ENCODE measurements around the gene RBM33.

The RBM33 gene

DNA sequence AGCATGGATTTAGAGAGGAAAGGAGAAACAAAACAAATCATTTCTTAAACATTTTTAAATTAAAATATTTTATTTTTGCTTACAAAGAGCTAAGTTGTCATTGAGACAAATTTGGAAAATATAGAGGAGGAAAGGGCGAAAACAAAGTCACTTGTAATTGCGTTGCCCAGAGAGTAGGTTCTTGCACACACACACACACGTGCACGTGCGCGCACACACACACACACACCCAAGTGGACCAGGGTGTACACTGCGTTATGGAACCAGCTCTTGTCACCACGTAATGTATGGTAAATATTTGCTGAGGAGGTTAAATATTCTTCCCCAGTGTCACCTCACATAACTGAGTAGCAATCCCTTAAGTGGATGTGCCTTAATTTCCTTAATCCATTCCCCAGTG lies 146.2 kb downstream of the RBM33 start:
- no peak for DNase-seq (ENCODE audit: extremely low read depth, low read depth)
- TF ChIP-seq, protein P1, sequence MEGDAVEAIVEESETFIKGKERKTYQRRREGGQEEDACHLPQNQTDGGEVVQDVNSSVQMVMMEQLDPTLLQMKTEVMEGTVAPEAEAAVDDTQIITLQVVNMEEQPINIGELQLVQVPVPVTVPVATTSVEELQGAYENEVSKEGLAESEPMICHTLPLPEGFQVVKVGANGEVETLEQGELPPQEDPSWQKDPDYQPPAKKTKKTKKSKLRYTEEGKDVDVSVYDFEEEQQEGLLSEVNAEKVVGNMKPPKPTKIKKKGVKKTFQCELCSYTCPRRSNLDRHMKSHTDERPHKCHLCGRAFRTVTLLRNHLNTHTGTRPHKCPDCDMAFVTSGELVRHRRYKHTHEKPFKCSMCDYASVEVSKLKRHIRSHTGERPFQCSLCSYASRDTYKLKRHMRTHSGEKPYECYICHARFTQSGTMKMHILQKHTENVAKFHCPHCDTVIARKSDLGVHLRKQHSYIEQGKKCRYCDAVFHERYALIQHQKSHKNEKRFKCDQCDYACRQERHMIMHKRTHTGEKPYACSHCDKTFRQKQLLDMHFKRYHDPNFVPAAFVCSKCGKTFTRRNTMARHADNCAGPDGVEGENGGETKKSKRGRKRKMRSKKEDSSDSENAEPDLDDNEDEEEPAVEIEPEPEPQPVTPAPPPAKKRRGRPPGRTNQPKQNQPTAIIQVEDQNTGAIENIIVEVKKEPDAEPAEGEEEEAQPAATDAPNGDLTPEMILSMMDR (IDR thresholded peaks at IDR 0.05; ENCODE audit: low read depth, low read length) = no peak

DNA sequence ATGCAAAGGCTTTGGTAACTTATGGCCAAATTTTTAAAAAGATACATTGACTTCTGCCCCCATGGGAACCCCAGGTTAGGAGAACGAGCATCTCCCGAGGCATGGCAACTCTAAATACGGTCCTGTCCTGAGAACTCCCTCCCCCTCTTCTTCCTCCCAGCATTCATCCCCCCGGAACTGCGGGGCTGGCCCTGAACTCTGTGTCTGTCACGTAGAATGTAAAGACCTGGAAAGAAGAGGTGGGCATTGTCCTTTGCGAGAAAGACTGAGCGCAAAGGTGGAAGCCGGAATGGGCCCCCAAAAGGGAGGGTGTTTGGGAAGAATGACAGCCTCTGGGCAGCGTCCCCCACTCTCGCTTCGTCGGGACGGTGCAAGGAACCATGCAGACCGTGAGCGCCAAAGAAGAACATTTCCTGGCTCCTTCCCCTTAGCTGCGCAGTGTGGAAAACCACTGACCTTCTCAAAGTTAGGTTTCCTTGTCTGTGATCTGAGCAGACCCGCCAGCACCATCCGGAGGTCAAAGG lies 146.8 kb downstream of the RBM33 start:
- DNase-seq (ENCODE audit: extremely low read depth, low read depth) = no peak
- TF ChIP-seq, protein P1 (IDR thresholded peaks at IDR 0.05; ENCODE audit: low read depth, low read length) = no peak

DNA sequence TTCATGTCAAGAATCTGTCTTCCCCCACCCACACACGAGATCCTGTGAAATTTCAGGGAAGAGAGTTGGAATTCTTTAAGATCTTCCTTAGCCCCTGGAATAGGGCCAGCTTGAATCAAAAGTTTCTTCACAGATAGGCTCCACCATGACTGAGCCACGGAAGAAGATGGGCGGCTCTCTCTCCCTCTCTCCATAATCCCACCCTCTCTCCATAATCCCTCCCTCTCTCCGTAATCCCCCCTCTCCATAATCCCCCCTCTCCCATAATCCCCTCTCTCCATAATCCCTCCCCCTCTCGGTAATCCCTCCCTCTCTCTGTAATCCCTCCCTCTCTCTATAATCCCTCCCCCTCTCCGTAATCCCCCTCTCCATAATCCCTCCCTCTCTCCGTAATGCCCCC lies 147.4 kb downstream of the RBM33 start:
- no peak for DNase-seq (ENCODE audit: extremely low read depth, low read depth)
- TF ChIP-seq, protein P1 (IDR thresholded peaks at IDR 0.05; ENCODE audit: low read depth, low read length) = no peak

DNA sequence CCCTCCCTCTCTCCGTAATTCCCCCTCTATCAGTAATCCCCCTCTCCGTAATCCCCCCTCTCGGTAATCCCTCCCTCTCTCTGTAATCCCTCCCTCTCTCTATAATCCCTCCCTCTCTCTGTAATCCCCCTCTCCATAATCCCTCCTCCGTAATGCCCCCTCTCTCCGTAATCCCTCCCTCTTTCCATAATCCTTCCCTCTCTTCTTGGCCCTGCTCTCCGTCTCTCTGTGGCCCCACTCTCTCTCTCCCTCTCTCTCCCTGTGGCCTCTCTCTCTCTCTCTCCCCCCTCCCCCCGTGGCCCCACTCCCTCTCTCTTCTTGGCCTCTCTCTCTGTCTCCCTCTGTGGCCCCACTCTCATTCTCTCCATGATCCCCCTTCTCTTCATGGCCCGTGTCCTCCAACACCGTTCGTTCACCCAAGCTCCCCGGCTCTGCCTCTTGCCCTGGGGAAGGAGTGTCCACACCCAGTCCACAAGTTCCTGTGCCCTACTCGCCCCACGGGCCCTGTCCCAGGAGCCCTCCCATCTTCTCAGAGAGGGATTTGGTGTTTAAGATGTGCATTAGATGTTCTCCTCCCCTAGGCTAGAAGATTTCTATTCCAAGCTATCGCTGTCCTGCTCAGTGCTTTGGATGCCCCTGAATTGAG lies 148.0 kb downstream of the RBM33 start:
- TF ChIP-seq, protein P1 (IDR thresholded peaks at IDR 0.05; ENCODE audit: low read depth, low read length) = no peak
- no peak for DNase-seq (ENCODE audit: extremely low read depth, low read depth)

DNA sequence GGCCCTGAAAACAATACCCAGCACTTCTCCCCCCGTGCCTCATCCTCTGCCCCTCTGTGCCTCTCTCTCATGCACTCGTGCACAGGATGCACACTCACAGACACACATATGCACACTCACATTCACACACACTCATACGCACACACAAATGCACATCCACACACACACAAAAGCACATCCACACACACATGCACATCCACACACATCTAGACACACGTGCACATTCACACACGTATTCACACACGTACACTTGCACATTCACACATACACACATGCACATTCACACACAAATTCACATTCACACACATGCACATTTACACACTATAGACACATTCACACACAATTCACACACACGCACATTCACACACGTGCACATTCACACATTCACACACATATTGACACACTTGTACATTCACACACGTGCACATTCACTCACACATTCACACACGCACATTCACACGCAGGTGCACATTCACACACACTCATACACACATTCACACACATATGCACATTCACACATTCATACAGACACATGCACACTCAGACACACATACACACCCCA lies 148.6 kb downstream of the RBM33 start:
- DNase-seq (ENCODE audit: extremely low read depth, low read depth) = no peak

DNA sequence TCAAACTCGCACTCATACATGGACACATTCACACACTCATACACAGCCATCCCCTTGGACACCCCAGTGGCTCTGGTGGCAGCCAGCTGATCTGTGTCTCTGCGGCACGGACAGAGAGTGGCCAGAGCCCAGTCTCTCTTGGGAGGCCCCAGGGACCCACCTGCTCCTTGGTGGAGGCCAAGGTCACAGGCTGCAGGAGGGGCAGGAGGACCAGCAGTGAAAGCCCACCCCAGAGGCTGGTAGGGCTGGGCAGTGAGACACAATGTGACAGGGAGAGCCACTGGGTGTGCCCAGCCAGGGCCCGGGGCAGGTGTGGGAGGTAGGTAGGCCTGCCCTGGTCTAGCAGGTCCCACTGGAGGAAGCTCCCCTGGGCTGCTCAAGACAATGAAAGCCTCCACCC lies 149.3 kb downstream of the RBM33 start:
- no peak for DNase-seq (ENCODE audit: extremely low read depth, low read depth)
- TF ChIP-seq, protein P1 (IDR thresholded peaks at IDR 0.05; ENCODE audit: low read depth, low read length) = no peak

More for the DNA sequence above, 148.6 kb downstream of the RBM33 start:
- TF ChIP-seq, protein P1 (IDR thresholded peaks at IDR 0.05; ENCODE audit: low read depth, low read length) = no peak

DNA sequence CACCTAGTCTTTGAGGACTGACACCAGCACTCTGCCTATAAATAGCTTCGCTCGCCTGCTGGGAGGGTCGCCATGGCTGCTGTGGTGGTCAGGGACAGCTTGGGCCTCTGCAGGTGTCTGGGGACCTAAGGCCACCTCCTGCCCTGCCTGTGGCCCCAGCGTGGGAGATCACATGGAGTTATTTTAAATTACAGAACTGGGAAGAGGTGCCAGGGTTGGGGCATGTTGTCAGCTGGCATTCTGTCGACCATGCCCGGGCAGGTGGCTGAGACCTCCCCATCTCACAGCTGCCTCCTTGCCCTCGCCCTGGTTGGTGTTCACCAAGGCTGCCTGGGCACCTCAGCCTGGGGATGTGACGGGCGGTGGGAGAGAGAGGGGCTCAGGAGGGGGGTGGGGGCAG lies 149.7 kb downstream of the RBM33 start:
- no peak for DNase-seq (ENCODE audit: extremely low read depth, low read depth)
- TF ChIP-seq, protein P1 (IDR thresholded peaks at IDR 0.05; ENCODE audit: low read depth, low read length) = no peak
